ENCODE results near the gene ADCY7. TPM values are rescaled to one million over a fixed set of nuclear protein-coding genes. Genes with fewer than 3 reads are reported as not detected.

The ADCY7 gene
- total RNA-seq, 1 donor from 2014 or later = 128 TPM

GRCh38 chr16:50267651-50268050 is 1.3 kb downstream of the ADCY7 start:
- no peak for DNase-seq
- ChIA-PET CTCF (interaction anchor here (3.2 kb wide), 1 partner anchor 17 kb away, joined by 10 read pairs; no protein-coding TSS in a partner anchor), POLR2A (interaction anchor here (1.2 to 14.8 kb wide), 2 partner anchors 13 to 201 kb away, joined by 3 to 244 read pairs; no protein-coding TSS in a partner anchor)
- no peak for TF ChIP-seq CTCF (IDR thresholded peaks at IDR 0.05)
- no peak for ATAC-seq (ENCODE audit: low read depth)
- Mint-ChIP-seq H3K36me3 (ENCODE audit: low read depth) (no peaks in the 10 kb centered on the region), H3K9me3 (no peaks in the 10 kb centered on the region), H3K27me3 (no peaks in the 10 kb centered on the region), H3K27ac (peak overlapping the region; percentile 90), H3K4me3 (peak overlapping the region; percentile 84), H3K4me1 (peaks cover 78% of the 10 kb centered on the region)
- intact Hi-C loops (cut with micrococcal nuclease) = no loop called here

GRCh38 chr16:50268352-50268751 is 2.0 kb downstream of the ADCY7 start:
- DNase-seq (no peak), ATAC-seq (ENCODE audit: low read depth) (no peak)
- Mint-ChIP-seq H3K27me3 (no peaks in the 10 kb centered on the region), H3K9me3 (no peaks in the 10 kb centered on the region), H3K4me3 (no peak overlapping the region), H3K4me1 (peaks cover 85% of the 10 kb centered on the region), H3K27ac (peak overlapping the region; percentile 80), H3K36me3 (ENCODE audit: low read depth) (no peaks in the 10 kb centered on the region)
- intact Hi-C loops (cut with micrococcal nuclease) = no loop called here
- ChIA-PET CTCF (no interaction called here), POLR2A (interaction anchor here (0.6 to 14.8 kb wide), 3 partner anchors 12 to 202 kb away, joined by 3 to 244 read pairs (median 6); no protein-coding TSS in a partner anchor)
- TF ChIP-seq CTCF (IDR thresholded peaks at IDR 0.05) = no peak

GRCh38 chr16:50269061-50269705 is 2.8 kb downstream of the ADCY7 start:
- intact Hi-C loops (cut with micrococcal nuclease) = no loop called here
- no peak for TF ChIP-seq CTCF (IDR thresholded peaks at IDR 0.05)
- Mint-ChIP-seq H3K4me1 (peaks cover 89% of the 10 kb centered on the region), H3K27me3 (no peaks in the 10 kb centered on the region), H3K4me3 (no peak overlapping the region), H3K9me3 (no peaks in the 10 kb centered on the region), H3K36me3 (ENCODE audit: low read depth) (peaks cover 3% of the 10 kb centered on the region), H3K27ac (peak overlapping the region; percentile 72)
- ATAC-seq (ENCODE audit: low read depth) (no peak), DNase-seq (no peak)
- ChIA-PET POLR2A (interaction anchor here (1.2 to 14.8 kb wide), 2 partner anchors 11 to 203 kb away, joined by 3 to 244 read pairs; no protein-coding TSS in a partner anchor), CTCF (interaction anchor here (1.2 kb wide), 1 partner anchor 9 kb away, joined by 3 read pairs; no protein-coding TSS in a partner anchor)

GRCh38 chr16:50269769-50270509 is 3.6 kb downstream of the ADCY7 start:
- intact Hi-C loops (cut with micrococcal nuclease) = no loop called here
- ChIA-PET CTCF (interaction anchor here (1.2 kb wide), 1 partner anchor 10 kb away, joined by 3 read pairs; no protein-coding TSS in a partner anchor), POLR2A (interaction anchor here (0.6 to 14.8 kb wide), 2 partner anchors 11 kb away, joined by 4 to 244 read pairs; no protein-coding TSS in a partner anchor)
- peaks cover 90% of the 10 kb centered on the region for H3K4me1 Mint-ChIP-seq
- DNase-seq = no peak
- H3K27me3 Mint-ChIP-seq = no peaks in the 10 kb centered on the region
- H3K27ac Mint-ChIP-seq = peak overlapping the region; percentile 59
- no peak for TF ChIP-seq CTCF (IDR thresholded peaks at IDR 0.05)
- no peak overlapping the region for H3K4me3 Mint-ChIP-seq
- ATAC-seq (ENCODE audit: low read depth) = no peak
- peaks cover 6% of the 10 kb centered on the region for H3K36me3 Mint-ChIP-seq (ENCODE audit: low read depth)
- H3K9me3 Mint-ChIP-seq = no peaks in the 10 kb centered on the region

Data from activated B cell treated with CpG ODN at 0.5 μM for 24 hours (primary cell).